GM10266 (cell line): Measurements from ENCODE around the gene ZCWPW2.

Experiments
- DNase-seq: peaks from one replicate; pipeline ENCODE4 v3.0.0; 2012; ENCODE audit errors: extremely low spot score
- TF ChIP-seq, protein P1 (sequence below): IDR thresholded peaks from 2 replicates; pipeline ENCODE4 v1.5.1; 2012; ENCODE audit warnings: mild to moderate bottlenecking, low read depth; ENCODE audit not compliant: control insufficient read depth, insufficient read depth; ENCODE audit errors: missing control alignments

Gene ZCWPW2

DNA sequence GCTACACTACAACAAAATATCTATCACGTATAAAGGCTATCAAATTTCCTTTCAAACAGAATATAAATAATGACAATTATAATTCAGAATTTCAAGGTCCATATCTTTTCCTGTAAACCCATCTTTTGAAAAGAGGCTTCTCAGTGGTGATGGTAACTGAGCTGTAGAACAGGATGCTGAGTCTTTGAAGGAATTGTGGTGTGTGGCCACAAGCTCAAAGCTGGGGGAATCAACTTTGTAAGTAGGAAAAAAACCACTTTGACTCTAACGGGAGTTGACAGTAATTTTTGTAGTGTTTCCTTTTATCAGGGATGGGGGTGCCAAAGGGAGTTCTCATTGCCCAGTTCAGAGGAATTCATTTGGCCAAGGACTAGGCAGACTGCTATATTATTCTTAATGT lies 13.3 kb upstream of the ZCWPW2 start:
- no peak for DNase-seq
- TF ChIP-seq, protein P1, sequence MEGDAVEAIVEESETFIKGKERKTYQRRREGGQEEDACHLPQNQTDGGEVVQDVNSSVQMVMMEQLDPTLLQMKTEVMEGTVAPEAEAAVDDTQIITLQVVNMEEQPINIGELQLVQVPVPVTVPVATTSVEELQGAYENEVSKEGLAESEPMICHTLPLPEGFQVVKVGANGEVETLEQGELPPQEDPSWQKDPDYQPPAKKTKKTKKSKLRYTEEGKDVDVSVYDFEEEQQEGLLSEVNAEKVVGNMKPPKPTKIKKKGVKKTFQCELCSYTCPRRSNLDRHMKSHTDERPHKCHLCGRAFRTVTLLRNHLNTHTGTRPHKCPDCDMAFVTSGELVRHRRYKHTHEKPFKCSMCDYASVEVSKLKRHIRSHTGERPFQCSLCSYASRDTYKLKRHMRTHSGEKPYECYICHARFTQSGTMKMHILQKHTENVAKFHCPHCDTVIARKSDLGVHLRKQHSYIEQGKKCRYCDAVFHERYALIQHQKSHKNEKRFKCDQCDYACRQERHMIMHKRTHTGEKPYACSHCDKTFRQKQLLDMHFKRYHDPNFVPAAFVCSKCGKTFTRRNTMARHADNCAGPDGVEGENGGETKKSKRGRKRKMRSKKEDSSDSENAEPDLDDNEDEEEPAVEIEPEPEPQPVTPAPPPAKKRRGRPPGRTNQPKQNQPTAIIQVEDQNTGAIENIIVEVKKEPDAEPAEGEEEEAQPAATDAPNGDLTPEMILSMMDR = no peak

DNA sequence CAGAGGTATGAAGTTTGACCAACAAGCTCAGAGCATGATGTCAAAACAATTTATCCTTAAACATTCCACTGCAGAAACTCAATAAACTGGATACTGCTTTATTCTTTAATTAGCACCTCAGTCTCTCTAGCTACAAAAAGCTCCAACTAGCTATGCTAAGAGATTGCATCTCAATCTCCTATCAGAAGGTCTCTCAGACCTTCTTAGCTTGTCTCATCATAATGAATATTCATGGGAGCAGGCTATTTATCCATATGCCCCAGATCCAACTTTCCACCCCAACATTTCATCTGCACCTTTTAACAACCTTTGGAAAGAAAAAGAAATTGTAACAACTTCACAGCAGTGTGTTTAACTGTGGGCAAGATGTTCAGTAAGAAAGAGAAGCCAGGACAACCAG lies 11.3 kb upstream of the ZCWPW2 start:
- TF ChIP-seq, protein P1 = no peak
- no peak for DNase-seq

DNA sequence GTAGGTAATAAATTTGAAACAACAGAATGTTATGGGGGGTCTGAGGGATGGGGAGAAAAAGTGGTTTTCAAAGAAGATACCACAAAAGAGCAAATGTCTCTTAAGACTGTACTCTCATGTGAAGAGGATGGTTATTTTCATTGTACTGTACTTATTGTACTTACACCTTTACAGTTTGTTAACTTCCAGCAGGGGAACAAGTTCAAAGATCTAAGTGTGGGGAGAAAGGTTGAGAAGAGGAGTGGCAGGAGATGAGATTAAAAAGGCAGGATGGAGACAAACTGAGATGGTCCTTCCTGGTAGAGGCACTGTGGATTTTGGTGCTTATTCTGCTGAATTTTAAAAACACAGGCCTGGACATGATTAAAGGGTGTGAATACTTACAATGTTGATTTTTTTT lies 5.4 kb upstream of the ZCWPW2 start:
- no peak for DNase-seq
- TF ChIP-seq, protein P1 = no peak

DNA sequence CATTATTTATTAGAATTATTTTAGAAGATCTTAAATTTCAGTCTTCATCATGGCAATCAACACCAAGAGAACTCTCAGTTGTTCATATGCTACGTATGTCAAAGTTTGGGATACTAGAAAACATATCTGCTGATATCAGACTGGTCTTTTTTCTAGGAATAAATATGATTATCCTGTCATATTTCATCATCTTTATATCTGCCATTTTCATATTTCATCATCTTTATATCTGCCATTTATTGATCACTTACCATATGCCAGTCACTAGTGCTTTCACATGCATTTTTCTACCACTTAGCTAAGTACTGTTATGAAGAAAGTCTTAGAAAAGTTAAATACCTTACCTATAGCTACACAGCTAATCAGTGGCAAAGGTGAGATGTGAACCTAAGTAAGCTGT lies 2.8 kb upstream of the ZCWPW2 start:
- no peak for DNase-seq

DNA sequence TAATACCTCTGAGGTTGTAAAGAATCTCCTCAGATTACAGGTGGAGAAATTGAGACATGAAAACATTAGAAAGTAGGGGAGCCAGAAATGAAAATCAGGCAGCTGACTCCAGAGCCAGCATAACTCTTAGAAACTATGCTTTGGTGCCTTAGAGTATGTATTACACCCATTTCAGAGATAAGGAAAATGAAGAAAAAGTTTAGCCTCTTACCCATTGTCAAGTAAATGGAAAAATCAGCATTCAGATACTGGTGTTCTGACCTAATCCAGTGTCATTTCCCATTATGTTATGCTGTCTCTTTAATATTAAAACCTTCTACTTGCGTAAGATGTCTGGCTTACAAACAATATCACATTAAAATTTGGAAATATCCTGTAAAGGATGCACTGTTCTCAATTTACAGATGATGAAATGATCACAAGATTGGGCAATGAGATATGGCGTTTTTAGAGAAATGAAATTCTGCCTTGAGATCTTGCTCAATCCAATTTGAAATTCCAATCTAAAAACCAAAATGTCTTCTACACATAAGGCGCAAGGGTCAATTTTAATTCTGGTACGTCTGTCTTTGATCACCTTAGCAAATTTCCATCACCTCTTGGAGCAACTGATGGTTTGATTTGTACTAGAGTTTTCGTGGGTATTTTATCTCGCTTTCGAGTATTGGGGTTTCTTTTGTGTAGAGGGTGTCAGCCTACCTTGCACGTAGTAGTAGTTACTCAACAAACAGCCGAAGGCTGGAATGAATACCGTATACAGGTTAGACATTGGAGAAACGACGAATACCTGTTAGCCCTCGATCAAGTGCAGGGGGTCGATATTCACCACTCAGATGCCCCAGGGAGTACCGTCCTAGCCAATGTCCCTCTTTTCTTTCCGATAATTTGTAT lies 902 bp upstream of the ZCWPW2 start:
- TF ChIP-seq, protein P1 = no peak
- DNase-seq = no peak

More for the DNA sequence above, 2.8 kb upstream of the ZCWPW2 start:
- TF ChIP-seq, protein P1 = no peak

DNA sequence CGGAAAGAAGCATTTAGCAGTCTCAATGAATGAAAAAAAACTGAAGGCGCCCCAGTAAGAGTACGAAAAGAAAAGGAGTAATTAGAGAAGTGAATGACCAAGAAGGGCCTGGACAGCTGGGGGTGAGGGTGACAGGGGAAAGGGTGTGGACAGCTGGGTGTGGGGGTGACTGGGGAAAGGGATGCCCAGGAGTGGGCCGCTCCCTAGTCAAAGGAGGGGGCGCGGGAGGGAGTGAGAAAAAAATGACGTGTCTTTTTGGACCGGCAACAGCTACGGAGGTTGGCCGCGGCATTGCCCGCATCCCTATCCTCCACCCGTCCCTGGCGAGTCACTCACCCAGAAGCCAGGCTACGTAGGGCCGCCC lies 274 bp upstream of the ZCWPW2 start:
- TF ChIP-seq, protein P1 = no peak
- no peak for DNase-seq

DNA sequence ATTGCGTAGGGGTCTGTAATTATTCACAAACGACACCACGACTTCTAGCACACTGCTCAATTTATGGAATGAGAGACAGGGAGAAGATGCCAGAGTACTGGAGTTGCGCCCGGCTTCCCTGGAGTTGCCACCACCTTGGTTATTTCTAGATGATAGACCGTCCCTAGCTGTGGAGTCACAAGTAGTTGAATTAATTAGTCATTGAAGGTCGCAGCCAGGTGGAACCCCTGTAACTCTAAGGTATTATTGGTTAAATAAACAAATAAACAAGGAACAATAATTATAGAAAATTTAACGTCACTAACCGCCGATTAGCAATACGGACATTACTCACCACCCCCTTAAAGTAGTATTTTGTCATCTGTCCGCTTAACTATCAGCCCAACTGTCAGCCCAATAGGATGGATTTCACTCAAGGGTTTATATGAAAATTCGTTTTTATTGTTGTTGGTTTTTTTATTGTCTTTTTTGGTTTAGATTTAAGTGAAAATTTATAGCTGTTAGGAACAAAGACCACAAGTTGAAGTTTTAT lies 1.0 kb downstream of the ZCWPW2 start:
- TF ChIP-seq, protein P1 = no peak
- no peak for DNase-seq
